H9 (cell line): Measurements from ENCODE around the gene UBN1. TPM values are rescaled to one million over a fixed set of nuclear protein-coding genes. Genes with fewer than 3 reads are reported as not detected.

ENCODE experiments used
- DNase-seq: peaks from one replicate; pipeline ENCODE4 v3.0.0-alpha.2; 2017
- H2AFZ ChIP-seq: one replicate; pipeline ENCODE4 v1.6.1; 2013; ENCODE audit warnings: mild to moderate bottlenecking, low read length, control low read depth, moderate library complexity
- H2AK5ac ChIP-seq: 2 replicates; pipeline ENCODE4 v1.6.1; 2013; ENCODE audit warnings: low read length, control low read depth, mixed read lengths; ENCODE audit not compliant: insufficient read length
- H2BK120ac ChIP-seq: one replicate; pipeline ENCODE4 v1.6.1; 2013; ENCODE audit warnings: low read depth, mild to moderate bottlenecking, low read length, control low read depth, inconsistent platforms; ENCODE audit not compliant: poor library complexity, severe bottlenecking
- H2BK12ac ChIP-seq: 2 replicates; pipeline ENCODE4 v1.6.1; 2013; ENCODE audit warnings: low read length, control low read depth, mixed read lengths, low read depth; ENCODE audit not compliant: insufficient read length
- H2BK15ac ChIP-seq: 2 replicates; pipeline ENCODE4 v1.6.1; 2013; ENCODE audit warnings: low read depth, low read length, control low read depth
- H2BK20ac ChIP-seq: one replicate; pipeline ENCODE4 v1.6.1; 2013; ENCODE audit warnings: low read depth, mild to moderate bottlenecking, low read length, control low read depth, inconsistent platforms; ENCODE audit not compliant: poor library complexity, severe bottlenecking
- H2BK5ac ChIP-seq: 2 replicates; pipeline ENCODE4 v1.6.1; 2013; ENCODE audit warnings: low read length, control low read depth, mixed read lengths; ENCODE audit not compliant: insufficient read length
- H3K14ac ChIP-seq: 2 replicates; pipeline ENCODE4 v1.6.1; 2013; ENCODE audit warnings: low read length, control low read depth; ENCODE audit not compliant: insufficient read depth
- H3K18ac ChIP-seq: 2 replicates; pipeline ENCODE4 v1.6.1; 2013; ENCODE audit warnings: low read depth, mild to moderate bottlenecking, mixed read lengths, low read length, control low read depth; ENCODE audit not compliant: insufficient read length
- H3K23ac ChIP-seq: 2 replicates; pipeline ENCODE4 v1.6.1; 2013; ENCODE audit warnings: low read length, control low read depth, mixed read lengths, low read depth; ENCODE audit not compliant: insufficient read length
- H3K23me2 ChIP-seq: 2 replicates; pipeline ENCODE4 v1.6.1; 2013; ENCODE audit warnings: low read depth, mild to moderate bottlenecking, mixed read lengths, low read length, control low read depth; ENCODE audit not compliant: insufficient read length, poor library complexity, severe bottlenecking
- H3K27ac ChIP-seq: 2 replicates; pipeline ENCODE4 v1.5.1; 2013; ENCODE audit warnings: low read length, control low read depth, mixed read lengths, low read depth; ENCODE audit not compliant: insufficient read length
- H3K27me3 ChIP-seq: 2 replicates; pipeline ENCODE4 v1.6.1; 2013; ENCODE audit warnings: low read length, control low read depth, inconsistent platforms; ENCODE audit not compliant: insufficient read depth
- H3K4ac ChIP-seq: 2 replicates; pipeline ENCODE4 v1.6.1; 2013; ENCODE audit warnings: low read depth, mild to moderate bottlenecking, control low read depth, inconsistent platforms, low read length, moderate library complexity
- H3K4me1 ChIP-seq: 2 replicates; pipeline ENCODE4 v1.6.1; 2013; ENCODE audit warnings: low read length, control low read depth, inconsistent platforms; ENCODE audit not compliant: insufficient read depth
- H3K4me2 ChIP-seq: 2 replicates; pipeline ENCODE4 v1.6.1; 2013; ENCODE audit warnings: low read length, control low read depth, mixed read lengths; ENCODE audit not compliant: insufficient read length, insufficient read depth
- H3K56ac ChIP-seq: 2 replicates; pipeline ENCODE4 v1.6.1; 2013; ENCODE audit warnings: low read depth, mild to moderate bottlenecking, mixed read lengths, low read length, control low read depth; ENCODE audit not compliant: insufficient read length
- H3K79me1 ChIP-seq: 2 replicates; pipeline ENCODE4 v1.6.1; 2013; ENCODE audit warnings: low read depth, mild to moderate bottlenecking, moderate library complexity, low read length, control low read depth, inconsistent platforms; ENCODE audit not compliant: insufficient read depth, poor library complexity, severe bottlenecking
- H3K79me2 ChIP-seq: 2 replicates; pipeline ENCODE4 v1.6.1; 2013; ENCODE audit warnings: low read length, control low read depth, inconsistent platforms; ENCODE audit not compliant: insufficient read depth
- H3K9ac ChIP-seq: 2 replicates; pipeline ENCODE4 v1.6.1; 2013; ENCODE audit warnings: low read length, control low read depth, mixed read lengths; ENCODE audit not compliant: insufficient read length; ENCODE audit errors: extremely low read depth
- H3K9me3 ChIP-seq: one replicate; pipeline ENCODE4 v1.6.1; 2013; ENCODE audit warnings: low read depth, low read length, inconsistent platforms; ENCODE audit not compliant: control insufficient read depth
- H3T11ph ChIP-seq: one replicate; pipeline ENCODE4 v1.6.1; 2013; ENCODE audit warnings: mild to moderate bottlenecking, low read length, control low read depth, inconsistent platforms
- H4K20me1 ChIP-seq: one replicate; pipeline ENCODE4 v1.6.1; 2013; ENCODE audit not compliant: control insufficient read depth, insufficient read length, insufficient read depth
- H4K5ac ChIP-seq: 2 replicates; pipeline ENCODE4 v1.6.1; 2013; ENCODE audit warnings: low read depth, mild to moderate bottlenecking, mixed read lengths, low read length, control low read depth; ENCODE audit not compliant: insufficient read length
- H4K8ac ChIP-seq: replicated peaks from 2 replicates; pipeline ENCODE4 v1.6.1; 2013; ENCODE audit warnings: low read length, control low read depth, mixed read lengths, low read depth; ENCODE audit not compliant: insufficient read length
- H4K91ac ChIP-seq: 2 replicates; pipeline ENCODE4 v1.6.1; 2013; ENCODE audit warnings: low read depth, mild to moderate bottlenecking, moderate library complexity, mixed read lengths, low read length, control low read depth; ENCODE audit not compliant: insufficient read length
- H3K27ac Mint-ChIP-seq, 3 experiments: 2 replicates in 2 of 3; 3 replicates in 1 of 3; pipeline ENCODE4 v1.8.0; 2020 to 2021; ENCODE audit warnings: mixed read lengths in 3 of 3, mild to moderate bottlenecking in 1 of 3, moderate library complexity in 1 of 3
- H3K27me3 Mint-ChIP-seq: 2 replicates; pipeline ENCODE4 v1.8.0; 2021; ENCODE audit warnings: low read depth, mild to moderate bottlenecking, moderate library complexity, mixed read lengths
- H3K36me3 Mint-ChIP-seq, 3 experiments: 2 replicates in 2 of 3; 3 replicates in 1 of 3; pipeline ENCODE4 v1.8.0; 2020 to 2021; ENCODE audit warnings: low read depth in 3 of 3, mixed read lengths in 3 of 3; ENCODE audit not compliant: insufficient read depth in 1 of 3
- H3K4me1 Mint-ChIP-seq, 2 experiments: 2 replicates each; pipeline ENCODE4 v1.8.0; 2020; ENCODE audit warnings: mixed read lengths in 2 of 2
- H3K4me3 Mint-ChIP-seq, 2 experiments: 2 replicates in 1 of 2; 3 replicates in 1 of 2; pipeline ENCODE4 v1.8.0; 2020 to 2021; ENCODE audit warnings: mild to moderate bottlenecking in 2 of 2, mixed read lengths in 2 of 2, moderate library complexity in 1 of 2
- H3K9me3 Mint-ChIP-seq, 2 experiments: 2 replicates in 1 of 2; 3 replicates in 1 of 2; pipeline ENCODE4 v1.8.0; 2020; ENCODE audit warnings: mild to moderate bottlenecking in 2 of 2, mixed read lengths in 2 of 2, moderate library complexity in 1 of 2
- CTCF ChIP-seq: fragments of 200-600 bp; sonication (generic); conservative IDR thresholded peaks from 3 replicates; pipeline ENCODE4 v1.8.0; 2021; ENCODE audit warnings: antibody characterized with exemption, mild to moderate bottlenecking
- total RNA-seq: library from RNA; stranded (reverse); gene quantifications from 2 replicates; pipeline ENCODE4 v1.2.1, GENCODE V29; 2021

UBN1 gene
- total RNA-seq, 1 experiment from 2014 or later: 55.2 TPM

GRCh38 chr16:4814046-4814445 is 33.2 kb upstream of the UBN1 start:
- H3K79me1 ChIP-seq: no peaks in the 10 kb centered on the region
- no peaks in the 10 kb centered on the region for H3K27me3 ChIP-seq
- Mint-ChIP-seq H3K9me3 (no peaks in the 10 kb centered on the region), H3K4me3 (no peak overlapping the region), H3K27me3 (no peaks in the 10 kb centered on the region), H3K36me3 (peaks cover 31 to 87% (median 68%) of the 10 kb centered on the region in 3 experiments; a peak in 6 of 7 replicates), H3K4me1 (no peaks in the 10 kb centered on the region), H3K27ac (peak overlapping the region in 1 of 3 experiments; percentile 47; a peak in 2 of 7 replicates)
- H3K4me2 ChIP-seq: no peak overlapping the region
- no peak for DNase-seq
- no peak for TF ChIP-seq CTCF
- no peak overlapping the region for H2BK5ac ChIP-seq
- H4K20me1 ChIP-seq: no peaks in the 10 kb centered on the region
- H2BK15ac ChIP-seq: no peak overlapping the region
- H3K23me2 ChIP-seq: no peaks in the 10 kb centered on the region
- no peak overlapping the region for H3T11ph ChIP-seq
- H2BK120ac ChIP-seq: no peak overlapping the region
- no peak overlapping the region for H2BK20ac ChIP-seq
- no peak overlapping the region for H3K56ac ChIP-seq
- no peaks in the 10 kb centered on the region for H3K79me2 ChIP-seq
- no peaks in the 10 kb centered on the region for H3K4me1 ChIP-seq
- H3K18ac ChIP-seq: no peak overlapping the region
- H2AFZ ChIP-seq: no peak overlapping the region
- no peak overlapping the region for H2AK5ac ChIP-seq
- no peak overlapping the region for H3K23ac ChIP-seq
- H3K14ac ChIP-seq: no peak overlapping the region
- H4K8ac ChIP-seq: no peak overlapping the region
- H3K4ac ChIP-seq: no peak overlapping the region
- no peak overlapping the region for H3K27ac ChIP-seq
- no peak overlapping the region for H4K5ac ChIP-seq
- H3K9ac ChIP-seq: no peak overlapping the region
- no peak overlapping the region for H2BK12ac ChIP-seq
- H3K9me3 ChIP-seq: no peaks in the 10 kb centered on the region
- no peak overlapping the region for H4K91ac ChIP-seq
